MM.1S (cell line): ENCODE measurements around the gene JADE1.

Experiments used
- DNase-seq: peaks from one replicate; pipeline ENCODE4 v3.0.0-alpha.2; 2015
- H2AFZ ChIP-seq: fragments of 300-600 bp; sonication (generic); 2 replicates; pipeline ENCODE4 v1.6.0; 2016; ENCODE audit warnings: antibody characterized with exemption, low read length
- H3F3A ChIP-seq: fragments of 300-600 bp; sonication (generic); 2 replicates; pipeline ENCODE4 v1.6.1; 2016; ENCODE audit warnings: mild to moderate bottlenecking, antibody characterized with exemption, low read length, moderate library complexity, mixed read lengths; ENCODE audit not compliant: insufficient read depth
- H3K27ac ChIP-seq: fragments of 300-600 bp; sonication (generic); 2 replicates; pipeline ENCODE4 v1.5.1; 2016; ENCODE audit warnings: mild to moderate bottlenecking, low read length
- H3K27me3 ChIP-seq: fragments of 300-600 bp; sonication (generic); replicated peaks from 2 replicates; pipeline ENCODE4 v1.6.0; 2016; ENCODE audit warnings: low read length; ENCODE audit not compliant: insufficient read depth
- H3K36me3 ChIP-seq: fragments of 300-600 bp; sonication (generic); replicated peaks from 2 replicates; pipeline ENCODE4 v1.6.1; 2016; ENCODE audit warnings: mild to moderate bottlenecking, low read length, mixed read lengths; ENCODE audit not compliant: insufficient read depth
- H3K4me1 ChIP-seq: fragments of 300-600 bp; sonication (generic); 2 replicates; pipeline ENCODE4 v1.6.1; 2016; ENCODE audit warnings: low read length, mixed read lengths
- H3K4me2 ChIP-seq: fragments of 300-600 bp; sonication (generic); 2 replicates; pipeline ENCODE4 v1.6.0; 2016; ENCODE audit warnings: low read depth, low read length
- H3K4me3 ChIP-seq: fragments of 300-600 bp; sonication (generic); 2 replicates; pipeline ENCODE4 v1.5.1; 2016; ENCODE audit warnings: low read length, mixed read lengths
- H3K79me2 ChIP-seq: fragments of 300-600 bp; sonication (generic); 2 replicates; pipeline ENCODE4 v1.6.1; 2016; ENCODE audit warnings: mixed run types, low read length, mixed read lengths
- H3K9ac ChIP-seq: fragments of 300-600 bp; sonication (generic); 2 replicates; pipeline ENCODE4 v1.6.1; 2016; ENCODE audit warnings: low read length, mixed read lengths
- H3K9me2 ChIP-seq: fragments of 300-600 bp; sonication (generic); replicated peaks from 2 replicates; pipeline ENCODE4 v1.6.1; 2016; ENCODE audit warnings: mild to moderate bottlenecking, low read length, mixed read lengths; ENCODE audit not compliant: insufficient read depth
- H3K9me3 ChIP-seq: fragments of 300-600 bp; sonication (generic); replicated peaks from 2 replicates; pipeline ENCODE4 v1.6.1; 2016; ENCODE audit warnings: mild to moderate bottlenecking, low read length, mixed read lengths; ENCODE audit not compliant: insufficient read depth
- H4K20me1 ChIP-seq: fragments of 300-600 bp; sonication (generic); 2 replicates; pipeline ENCODE4 v1.6.1; 2016; ENCODE audit warnings: mild to moderate bottlenecking, low read length, moderate library complexity, mixed read lengths; ENCODE audit not compliant: insufficient read depth
- CTCF ChIP-seq: fragments of 300-600 bp; sonication (generic); IDR thresholded peaks from 2 replicates; pipeline ENCODE4 v1.5.1; 2016; ENCODE audit warnings: antibody characterized with exemption, low read length, mixed read lengths
- EZH2 ChIP-seq: fragments of 300-600 bp; sonication (generic); optimal IDR thresholded peaks from 2 replicates; pipeline ENCODE3; 2017; ENCODE audit warnings: low read depth, mild to moderate bottlenecking, antibody characterized with exemption, low read length, mixed read lengths
- EZH2phosphoT487 ChIP-seq: fragments of 300-600 bp; sonication (generic); IDR thresholded peaks from 2 replicates; pipeline ENCODE4 v1.6.1; 2018; ENCODE audit warnings: antibody characterized with exemption, low read length

Gene JADE1

GRCh38 chr4:128837198-128837597, 27.7 kb downstream of the JADE1 start:
- Histone ChIP-seq H3K9me3 (no peaks in the 10 kb centered on the region), H3K4me2 (no peak overlapping the region), H3K79me2 (peaks cover 100% of the 10 kb centered on the region), H4K20me1 (peaks cover 37% of the 10 kb centered on the region), H3K9ac (no peak overlapping the region), H3F3A (peaks cover 11% of the 10 kb centered on the region), H3K27me3 (no peaks in the 10 kb centered on the region), H3K4me1 (peaks cover 32% of the 10 kb centered on the region), H3K4me3 (no peak overlapping the region), H3K36me3 (peaks cover 2% of the 10 kb centered on the region; the same call in 1 of the 2 replicates), H3K27ac (no peak overlapping the region), H3K9me2 (no peaks in the 10 kb centered on the region), H2AFZ (no peak overlapping the region)
- TF ChIP-seq CTCF (no peak), EZH2phosphoT487 (no peak), EZH2 (no peak)
- no peak for DNase-seq

GRCh38 chr4:128837679-128838078, 28.2 kb downstream of the JADE1 start:
- Histone ChIP-seq H3F3A (peaks cover 6% of the 10 kb centered on the region; the same call in 1 of the 2 replicates), H3K4me2 (peak overlapping the region; percentile 16; the same call in 1 of the 2 replicates), H3K4me1 (peaks cover 27% of the 10 kb centered on the region), H3K4me3 (no peak overlapping the region), H4K20me1 (peaks cover 36% of the 10 kb centered on the region), H3K27me3 (no peaks in the 10 kb centered on the region), H3K79me2 (peaks cover 100% of the 10 kb centered on the region), H2AFZ (no peak overlapping the region), H3K9ac (no peak overlapping the region), H3K36me3 (peaks cover 2% of the 10 kb centered on the region; the same call in 1 of the 2 replicates), H3K9me3 (no peaks in the 10 kb centered on the region), H3K9me2 (no peaks in the 10 kb centered on the region), H3K27ac (0 out of 2 replicates have a peak overlapping the region, but pooled peaks have one; percentile 4)
- TF ChIP-seq EZH2 (no peak), EZH2phosphoT487 (no peak), CTCF (no peak)
- no peak for DNase-seq

GRCh38 chr4:128840711-128841318, 31.3 kb downstream of the JADE1 start:
- H3K36me3 ChIP-seq: 0 out of 2 replicates have a peak, but pooled peaks cover 5% of the 10 kb centered on the region
- no peak for TF ChIP-seq EZH2
- TF ChIP-seq EZH2phosphoT487: no peak
- no peak for TF ChIP-seq CTCF
- no peak overlapping the region for H3K4me2 ChIP-seq
- DNase-seq: no peak
- H3K9me2 ChIP-seq: no peaks in the 10 kb centered on the region
- H3K9ac ChIP-seq: no peak overlapping the region
- H3K79me2 ChIP-seq: peaks cover 100% of the 10 kb centered on the region
- H3K4me3 ChIP-seq: no peak overlapping the region
- H3F3A ChIP-seq: no peaks in the 10 kb centered on the region
- no peaks in the 10 kb centered on the region for H3K9me3 ChIP-seq
- peaks cover 47% of the 10 kb centered on the region for H4K20me1 ChIP-seq
- no peak overlapping the region for H2AFZ ChIP-seq
- H3K27me3 ChIP-seq: no peaks in the 10 kb centered on the region
- H3K27ac ChIP-seq: no peak overlapping the region
- H3K4me1 ChIP-seq: peaks cover 12% of the 10 kb centered on the region; the same call in 1 of the 2 replicates
